ENCODE data around the gene ANKRD33.

DNA sequence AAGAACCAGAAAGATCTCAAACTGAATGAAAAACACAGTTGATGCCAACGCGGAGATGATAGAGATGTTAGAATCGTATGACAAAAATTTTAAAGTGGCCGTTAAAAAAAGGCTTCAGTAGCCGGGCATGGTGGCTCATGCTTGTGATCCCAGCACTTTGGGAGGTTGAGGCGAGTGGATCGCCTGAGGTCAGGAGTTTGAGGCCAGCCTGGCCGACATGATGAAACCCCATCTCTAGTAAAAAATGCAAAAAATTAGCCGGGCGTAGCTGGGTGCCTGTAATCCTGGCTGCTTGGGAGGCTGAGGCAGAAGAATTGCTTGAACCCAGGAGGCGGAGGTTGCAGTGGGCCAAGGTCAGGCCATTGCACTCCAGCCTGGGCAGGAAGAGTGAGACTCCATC lies 14.0 kb downstream of the ANKRD33 start:
- TF ChIP-seq, protein P1, sequence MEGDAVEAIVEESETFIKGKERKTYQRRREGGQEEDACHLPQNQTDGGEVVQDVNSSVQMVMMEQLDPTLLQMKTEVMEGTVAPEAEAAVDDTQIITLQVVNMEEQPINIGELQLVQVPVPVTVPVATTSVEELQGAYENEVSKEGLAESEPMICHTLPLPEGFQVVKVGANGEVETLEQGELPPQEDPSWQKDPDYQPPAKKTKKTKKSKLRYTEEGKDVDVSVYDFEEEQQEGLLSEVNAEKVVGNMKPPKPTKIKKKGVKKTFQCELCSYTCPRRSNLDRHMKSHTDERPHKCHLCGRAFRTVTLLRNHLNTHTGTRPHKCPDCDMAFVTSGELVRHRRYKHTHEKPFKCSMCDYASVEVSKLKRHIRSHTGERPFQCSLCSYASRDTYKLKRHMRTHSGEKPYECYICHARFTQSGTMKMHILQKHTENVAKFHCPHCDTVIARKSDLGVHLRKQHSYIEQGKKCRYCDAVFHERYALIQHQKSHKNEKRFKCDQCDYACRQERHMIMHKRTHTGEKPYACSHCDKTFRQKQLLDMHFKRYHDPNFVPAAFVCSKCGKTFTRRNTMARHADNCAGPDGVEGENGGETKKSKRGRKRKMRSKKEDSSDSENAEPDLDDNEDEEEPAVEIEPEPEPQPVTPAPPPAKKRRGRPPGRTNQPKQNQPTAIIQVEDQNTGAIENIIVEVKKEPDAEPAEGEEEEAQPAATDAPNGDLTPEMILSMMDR (IDR thresholded peaks at IDR 0.05; ENCODE audit: control extremely low read depth in 1 of 3, insufficient read depth in 1 of 3, low read depth in 1 of 3, low read length in 3 of 3) = no peak
- TF ChIP-seq NRF1 (IDR thresholded peaks at IDR 0.05; ENCODE audit: low read depth, low read length) (no peak), GABPA (IDR thresholded peaks at IDR 0.05; ENCODE audit: borderline replicate concordance, insufficient read depth, low read length) (no peak), TCF12 (IDR thresholded peaks at IDR 0.05; ENCODE audit: low read depth, low read length) (no peak), GTF2F1 (IDR thresholded peaks at IDR 0.05; ENCODE audit: borderline replicate concordance, low read depth, low read length) (no peak)

Data from H1 (cell line).